Measurements from ENCODE around the gene CBFA2T3.

Gene CBFA2T3

GRCh38 chr16:89023621-89024511 is 46.9 kb upstream of the CBFA2T3 start:
- TF ChIP-seq, protein P1, sequence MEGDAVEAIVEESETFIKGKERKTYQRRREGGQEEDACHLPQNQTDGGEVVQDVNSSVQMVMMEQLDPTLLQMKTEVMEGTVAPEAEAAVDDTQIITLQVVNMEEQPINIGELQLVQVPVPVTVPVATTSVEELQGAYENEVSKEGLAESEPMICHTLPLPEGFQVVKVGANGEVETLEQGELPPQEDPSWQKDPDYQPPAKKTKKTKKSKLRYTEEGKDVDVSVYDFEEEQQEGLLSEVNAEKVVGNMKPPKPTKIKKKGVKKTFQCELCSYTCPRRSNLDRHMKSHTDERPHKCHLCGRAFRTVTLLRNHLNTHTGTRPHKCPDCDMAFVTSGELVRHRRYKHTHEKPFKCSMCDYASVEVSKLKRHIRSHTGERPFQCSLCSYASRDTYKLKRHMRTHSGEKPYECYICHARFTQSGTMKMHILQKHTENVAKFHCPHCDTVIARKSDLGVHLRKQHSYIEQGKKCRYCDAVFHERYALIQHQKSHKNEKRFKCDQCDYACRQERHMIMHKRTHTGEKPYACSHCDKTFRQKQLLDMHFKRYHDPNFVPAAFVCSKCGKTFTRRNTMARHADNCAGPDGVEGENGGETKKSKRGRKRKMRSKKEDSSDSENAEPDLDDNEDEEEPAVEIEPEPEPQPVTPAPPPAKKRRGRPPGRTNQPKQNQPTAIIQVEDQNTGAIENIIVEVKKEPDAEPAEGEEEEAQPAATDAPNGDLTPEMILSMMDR (IDR thresholded peaks at IDR 0.05), result no peak
- Histone ChIP-seq H3K27ac (no peak overlapping the region), H3K27me3 (ENCODE audit: control insufficient read depth, insufficient read depth, low read length) (no peaks in the 10 kb centered on the region), H3K4me2 (ENCODE audit: low read length) (no peak overlapping the region), H2AFZ (no peak overlapping the region), H3K79me2 (no peaks in the 10 kb centered on the region), H3K9me3 (ENCODE audit: control insufficient read depth, low read length) (no peaks in the 10 kb centered on the region), H3K4me3 (ENCODE audit: low read depth, low read length) (no peak overlapping the region), H3K36me3 (ENCODE audit: control insufficient read depth, insufficient read depth, low read length) (no peaks in the 10 kb centered on the region), H3K4me1 (no peaks in the 10 kb centered on the region), H3K9ac (no peak overlapping the region)

DNA sequence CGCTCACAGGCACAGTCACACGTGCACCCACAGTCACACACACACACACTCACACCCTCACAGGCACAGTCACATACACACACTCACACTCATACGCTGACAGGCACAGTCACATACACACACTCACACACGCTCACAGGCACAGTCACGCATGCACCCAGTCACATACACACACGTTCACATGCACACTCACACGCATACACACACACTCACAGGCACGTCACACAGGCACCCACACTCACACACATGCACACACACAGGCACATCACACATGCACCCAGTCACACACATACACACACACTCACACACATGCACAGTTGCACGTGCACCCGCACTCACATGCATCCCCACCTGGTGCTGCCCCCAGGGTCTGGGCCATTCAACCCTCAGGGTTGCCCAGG is 46.1 kb upstream of the CBFA2T3 start:
- H2AFZ ChIP-seq, result no peak overlapping the region
- TF ChIP-seq, protein P1 (IDR thresholded peaks at IDR 0.05), result no peak
- H3K79me2 ChIP-seq, result no peaks in the 10 kb centered on the region
- no peaks in the 10 kb centered on the region for H3K27me3 ChIP-seq (ENCODE audit: control insufficient read depth, insufficient read depth, low read length)
- H3K36me3 ChIP-seq (ENCODE audit: control insufficient read depth, insufficient read depth, low read length), result no peaks in the 10 kb centered on the region
- H3K27ac ChIP-seq, result no peak overlapping the region
- H3K4me3 ChIP-seq (ENCODE audit: low read depth, low read length), result no peak overlapping the region
- no peaks in the 10 kb centered on the region for H3K4me1 ChIP-seq
- H3K9me3 ChIP-seq (ENCODE audit: control insufficient read depth, low read length), result no peaks in the 10 kb centered on the region
- H3K9ac ChIP-seq, result no peak overlapping the region
- H3K4me2 ChIP-seq (ENCODE audit: low read length), result no peak overlapping the region

DNA sequence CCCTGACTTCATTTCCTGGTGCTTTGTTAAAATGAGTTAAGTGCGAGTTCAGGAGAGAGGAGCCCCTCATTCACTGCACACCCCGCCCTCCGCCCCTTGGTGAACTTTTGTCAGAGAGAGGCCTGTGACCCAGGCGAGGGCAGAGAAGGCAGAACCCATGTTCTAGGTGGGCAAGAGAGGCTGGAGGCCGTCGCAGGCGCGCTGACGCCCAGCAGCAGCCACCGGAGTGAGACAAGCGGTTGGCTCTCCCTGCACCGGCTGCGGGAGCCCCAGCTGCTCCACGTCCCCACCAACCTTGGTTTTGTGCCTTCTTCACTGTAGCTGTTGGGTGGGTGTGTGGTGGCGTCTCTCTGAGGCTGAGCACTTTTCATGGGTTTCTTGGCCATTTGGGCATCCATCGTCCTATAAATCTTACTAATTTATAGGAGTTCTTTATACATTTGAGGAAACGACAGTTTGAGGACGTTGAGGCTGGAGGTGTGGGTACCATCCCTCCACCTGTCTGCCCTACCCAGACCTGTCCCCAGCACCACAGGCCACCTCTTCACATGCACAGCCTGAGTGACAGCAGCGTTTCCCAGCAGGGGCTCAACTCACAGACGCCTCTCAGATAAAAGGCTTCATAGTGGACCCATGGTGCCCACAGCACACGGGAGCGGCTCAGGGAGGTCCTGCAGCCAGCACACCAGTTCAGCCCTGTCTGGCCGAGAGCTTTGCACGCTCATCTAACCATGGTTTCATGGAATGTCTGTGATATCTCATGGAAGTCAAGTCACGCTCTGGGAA is 45.2 kb upstream of the CBFA2T3 start:
- Histone ChIP-seq H3K9ac (no peak overlapping the region), H3K36me3 (ENCODE audit: control insufficient read depth, insufficient read depth, low read length) (no peaks in the 10 kb centered on the region), H2AFZ (no peak overlapping the region), H3K4me1 (no peaks in the 10 kb centered on the region), H3K27ac (no peak overlapping the region), H3K4me3 (ENCODE audit: low read depth, low read length) (no peak overlapping the region), H3K9me3 (ENCODE audit: control insufficient read depth, low read length) (no peaks in the 10 kb centered on the region), H3K4me2 (ENCODE audit: low read length) (no peak overlapping the region), H3K79me2 (no peaks in the 10 kb centered on the region), H3K27me3 (ENCODE audit: control insufficient read depth, insufficient read depth, low read length) (no peaks in the 10 kb centered on the region)
- TF ChIP-seq, protein P1 (IDR thresholded peaks at IDR 0.05), result no peak

DNA sequence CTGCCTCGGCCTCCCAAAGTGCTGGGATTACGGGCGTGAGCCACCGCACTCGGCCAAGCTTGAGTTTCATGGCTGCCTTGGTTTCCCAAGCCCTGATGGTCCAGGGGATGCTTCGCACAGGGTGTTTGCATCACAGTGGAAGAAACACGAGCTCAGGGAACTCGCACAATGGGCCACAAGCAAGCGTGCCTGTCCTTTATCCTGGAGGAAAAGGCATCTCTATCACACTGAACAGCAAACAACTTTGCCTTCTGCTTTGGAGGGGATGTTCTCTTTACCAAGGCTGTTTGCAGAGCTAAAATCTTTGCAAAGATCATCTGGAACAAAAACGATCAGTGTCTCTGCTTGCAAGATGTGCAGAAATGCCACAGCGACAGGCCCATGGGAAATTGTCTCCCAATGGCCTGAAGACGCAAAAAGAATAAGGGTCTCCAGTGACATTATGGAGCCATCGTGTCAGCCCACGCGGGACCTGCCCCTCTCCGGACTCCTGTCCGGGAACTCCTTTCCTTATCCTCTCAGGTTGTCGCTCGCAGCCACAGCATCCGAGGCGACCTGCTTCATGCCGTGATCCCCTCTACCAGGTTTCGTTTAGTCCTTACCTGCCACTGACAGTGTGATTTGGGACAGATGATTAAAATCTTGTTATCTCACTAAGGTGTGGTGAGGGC is 44.1 kb upstream of the CBFA2T3 start:
- H3K27ac ChIP-seq, result no peak overlapping the region
- H3K9ac ChIP-seq, result no peak overlapping the region
- TF ChIP-seq, protein P1 (IDR thresholded peaks at IDR 0.05), result no peak
- H2AFZ ChIP-seq, result no peak overlapping the region
- H3K4me3 ChIP-seq (ENCODE audit: low read depth, low read length), result no peak overlapping the region
- H3K79me2 ChIP-seq, result no peaks in the 10 kb centered on the region
- H3K9me3 ChIP-seq (ENCODE audit: control insufficient read depth, low read length), result no peaks in the 10 kb centered on the region
- H3K4me1 ChIP-seq, result no peaks in the 10 kb centered on the region
- H3K4me2 ChIP-seq (ENCODE audit: low read length), result no peak overlapping the region
- H3K36me3 ChIP-seq (ENCODE audit: control insufficient read depth, insufficient read depth, low read length), result no peaks in the 10 kb centered on the region
- no peaks in the 10 kb centered on the region for H3K27me3 ChIP-seq (ENCODE audit: control insufficient read depth, insufficient read depth, low read length)

Data from parathyroid adenoma (tissue), 2 donors.